ENCODE measurements around the gene ABI1.

DNA sequence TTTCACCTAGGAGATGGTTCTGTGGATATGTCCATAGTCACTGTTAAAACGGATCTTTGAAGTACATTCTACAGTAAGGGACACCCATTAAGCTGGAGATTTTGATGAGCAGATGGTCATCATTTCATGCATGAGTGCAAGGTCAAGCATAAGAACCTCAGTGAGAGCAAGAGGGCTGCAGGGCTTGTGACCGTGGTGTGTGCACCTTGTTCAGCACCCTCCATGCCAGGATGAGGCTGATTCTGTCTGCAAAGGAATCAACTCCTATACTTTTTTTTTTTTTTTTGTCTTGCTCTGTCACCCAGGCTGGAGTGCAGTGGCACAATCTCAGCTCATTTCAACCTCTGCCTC, 145.6 kb downstream of the ABI1 start:
- TF ChIP-seq, protein P1, sequence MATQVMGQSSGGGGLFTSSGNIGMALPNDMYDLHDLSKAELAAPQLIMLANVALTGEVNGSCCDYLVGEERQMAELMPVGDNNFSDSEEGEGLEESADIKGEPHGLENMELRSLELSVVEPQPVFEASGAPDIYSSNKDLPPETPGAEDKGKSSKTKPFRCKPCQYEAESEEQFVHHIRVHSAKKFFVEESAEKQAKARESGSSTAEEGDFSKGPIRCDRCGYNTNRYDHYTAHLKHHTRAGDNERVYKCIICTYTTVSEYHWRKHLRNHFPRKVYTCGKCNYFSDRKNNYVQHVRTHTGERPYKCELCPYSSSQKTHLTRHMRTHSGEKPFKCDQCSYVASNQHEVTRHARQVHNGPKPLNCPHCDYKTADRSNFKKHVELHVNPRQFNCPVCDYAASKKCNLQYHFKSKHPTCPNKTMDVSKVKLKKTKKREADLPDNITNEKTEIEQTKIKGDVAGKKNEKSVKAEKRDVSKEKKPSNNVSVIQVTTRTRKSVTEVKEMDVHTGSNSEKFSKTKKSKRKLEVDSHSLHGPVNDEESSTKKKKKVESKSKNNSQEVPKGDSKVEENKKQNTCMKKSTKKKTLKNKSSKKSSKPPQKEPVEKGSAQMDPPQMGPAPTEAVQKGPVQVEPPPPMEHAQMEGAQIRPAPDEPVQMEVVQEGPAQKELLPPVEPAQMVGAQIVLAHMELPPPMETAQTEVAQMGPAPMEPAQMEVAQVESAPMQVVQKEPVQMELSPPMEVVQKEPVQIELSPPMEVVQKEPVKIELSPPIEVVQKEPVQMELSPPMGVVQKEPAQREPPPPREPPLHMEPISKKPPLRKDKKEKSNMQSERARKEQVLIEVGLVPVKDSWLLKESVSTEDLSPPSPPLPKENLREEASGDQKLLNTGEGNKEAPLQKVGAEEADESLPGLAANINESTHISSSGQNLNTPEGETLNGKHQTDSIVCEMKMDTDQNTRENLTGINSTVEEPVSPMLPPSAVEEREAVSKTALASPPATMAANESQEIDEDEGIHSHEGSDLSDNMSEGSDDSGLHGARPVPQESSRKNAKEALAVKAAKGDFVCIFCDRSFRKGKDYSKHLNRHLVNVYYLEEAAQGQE (IDR thresholded peaks at IDR 0.05; ENCODE audit: insufficient replicate concordance, low read depth), result no peak
- TF ChIP-seq, protein P2, sequence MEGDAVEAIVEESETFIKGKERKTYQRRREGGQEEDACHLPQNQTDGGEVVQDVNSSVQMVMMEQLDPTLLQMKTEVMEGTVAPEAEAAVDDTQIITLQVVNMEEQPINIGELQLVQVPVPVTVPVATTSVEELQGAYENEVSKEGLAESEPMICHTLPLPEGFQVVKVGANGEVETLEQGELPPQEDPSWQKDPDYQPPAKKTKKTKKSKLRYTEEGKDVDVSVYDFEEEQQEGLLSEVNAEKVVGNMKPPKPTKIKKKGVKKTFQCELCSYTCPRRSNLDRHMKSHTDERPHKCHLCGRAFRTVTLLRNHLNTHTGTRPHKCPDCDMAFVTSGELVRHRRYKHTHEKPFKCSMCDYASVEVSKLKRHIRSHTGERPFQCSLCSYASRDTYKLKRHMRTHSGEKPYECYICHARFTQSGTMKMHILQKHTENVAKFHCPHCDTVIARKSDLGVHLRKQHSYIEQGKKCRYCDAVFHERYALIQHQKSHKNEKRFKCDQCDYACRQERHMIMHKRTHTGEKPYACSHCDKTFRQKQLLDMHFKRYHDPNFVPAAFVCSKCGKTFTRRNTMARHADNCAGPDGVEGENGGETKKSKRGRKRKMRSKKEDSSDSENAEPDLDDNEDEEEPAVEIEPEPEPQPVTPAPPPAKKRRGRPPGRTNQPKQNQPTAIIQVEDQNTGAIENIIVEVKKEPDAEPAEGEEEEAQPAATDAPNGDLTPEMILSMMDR (IDR thresholded peaks at IDR 0.05; ENCODE audit: insufficient read depth, low read length), result no peak
- TF ChIP-seq POLR2AphosphoS5 (IDR thresholded peaks at IDR 0.05; ENCODE audit: low read depth), result no peak
- TF ChIP-seq GABPA (IDR thresholded peaks at IDR 0.05; ENCODE audit: low read depth), result no peak

All from HL-60 (cell line).